ENCODE data around the gene RAPGEF5.
"Not testable (repeated sequence)": the region's sequence is repeated elsewhere in the genome, so short reads cannot be mapped to it uniquely, and the experiment has no call there.

DNA sequence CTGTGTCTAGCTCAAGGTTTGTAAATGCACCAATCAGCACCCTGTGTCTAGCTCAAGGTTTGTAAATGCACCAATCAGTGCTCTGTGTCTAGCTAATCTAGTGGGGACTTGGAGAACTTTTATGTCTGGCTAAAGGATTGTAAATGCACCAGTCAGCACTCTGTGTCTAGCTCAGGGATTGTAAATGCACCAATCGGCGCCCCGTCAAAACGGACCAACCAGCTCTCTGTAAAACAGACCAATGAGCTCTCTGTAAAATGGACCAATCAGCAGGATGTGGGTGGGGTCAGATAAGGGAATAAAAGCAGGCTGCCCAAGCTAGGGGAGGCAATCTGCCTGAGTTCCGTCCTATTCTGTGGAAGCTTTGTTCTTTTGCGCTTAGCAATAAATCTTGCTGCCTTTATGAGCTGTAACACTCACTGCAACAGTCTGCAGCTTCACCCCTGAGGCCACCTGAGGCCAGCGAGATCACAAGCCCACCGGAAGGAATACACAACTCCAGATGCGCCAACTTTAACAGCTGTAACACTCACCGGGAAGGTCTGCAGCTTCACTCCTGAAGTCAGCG is 265.9 kb downstream of the RAPGEF5 start:
- TF ChIP-seq, protein P1, sequence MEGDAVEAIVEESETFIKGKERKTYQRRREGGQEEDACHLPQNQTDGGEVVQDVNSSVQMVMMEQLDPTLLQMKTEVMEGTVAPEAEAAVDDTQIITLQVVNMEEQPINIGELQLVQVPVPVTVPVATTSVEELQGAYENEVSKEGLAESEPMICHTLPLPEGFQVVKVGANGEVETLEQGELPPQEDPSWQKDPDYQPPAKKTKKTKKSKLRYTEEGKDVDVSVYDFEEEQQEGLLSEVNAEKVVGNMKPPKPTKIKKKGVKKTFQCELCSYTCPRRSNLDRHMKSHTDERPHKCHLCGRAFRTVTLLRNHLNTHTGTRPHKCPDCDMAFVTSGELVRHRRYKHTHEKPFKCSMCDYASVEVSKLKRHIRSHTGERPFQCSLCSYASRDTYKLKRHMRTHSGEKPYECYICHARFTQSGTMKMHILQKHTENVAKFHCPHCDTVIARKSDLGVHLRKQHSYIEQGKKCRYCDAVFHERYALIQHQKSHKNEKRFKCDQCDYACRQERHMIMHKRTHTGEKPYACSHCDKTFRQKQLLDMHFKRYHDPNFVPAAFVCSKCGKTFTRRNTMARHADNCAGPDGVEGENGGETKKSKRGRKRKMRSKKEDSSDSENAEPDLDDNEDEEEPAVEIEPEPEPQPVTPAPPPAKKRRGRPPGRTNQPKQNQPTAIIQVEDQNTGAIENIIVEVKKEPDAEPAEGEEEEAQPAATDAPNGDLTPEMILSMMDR (conservative IDR thresholded peaks at IDR 0.05 in 1 of 2, IDR thresholded peaks at IDR 0.05 in 1 of 2; ENCODE audit: extremely low read depth in 1 of 2, insufficient read depth in 1 of 2, low read depth in 1 of 2, low read length in 2 of 2), result not testable (repeated sequence)
- TF ChIP-seq EZH2 (IDR thresholded peaks at IDR 0.05; ENCODE audit: borderline replicate concordance, low read length), result not testable (repeated sequence)
